ENCODE data around the gene DHRS2.

Gene DHRS2

GRCh38 chr14:23618415-23618988, 17.7 kb upstream of the DHRS2 start:
- TF ChIP-seq SNAI2 (CRISPR knock-in tag; IDR thresholded peaks at IDR 0.05) (no peak), GLIS3 (CRISPR knock-in tag; IDR thresholded peaks at IDR 0.05) (no peak), TCF4 (CRISPR knock-in tag; IDR thresholded peaks at IDR 0.05; ENCODE audit: borderline replicate concordance) (no peak), ZNF565 (CRISPR knock-in tag; conservative IDR thresholded peaks at IDR 0.05; ENCODE audit: low read depth) (no peak), TSHZ2 (CRISPR knock-in tag; IDR thresholded peaks at IDR 0.05) (no peak), ZNF8 (CRISPR knock-in tag; IDR thresholded peaks at IDR 0.05) (no peak), ZFP3 (CRISPR knock-in tag; IDR thresholded peaks at IDR 0.05) (no peak), CSDC2 (CRISPR knock-in tag; IDR thresholded peaks at IDR 0.05) (no peak), OSR1 (CRISPR knock-in tag; IDR thresholded peaks at IDR 0.05) (no peak), CSRNP3 (CRISPR knock-in tag; IDR thresholded peaks at IDR 0.05) (no peak), ESRRG (CRISPR knock-in tag; IDR thresholded peaks at IDR 0.05) (no peak), ZFP30 (CRISPR knock-in tag; IDR thresholded peaks at IDR 0.05) (no peak), PATZ1 (CRISPR knock-in tag; IDR thresholded peaks at IDR 0.05; ENCODE audit: borderline replicate concordance) (no peak), TOX (CRISPR knock-in tag; IDR thresholded peaks at IDR 0.05; ENCODE audit: borderline replicate concordance) (no peak), RARB (CRISPR knock-in tag; IDR thresholded peaks at IDR 0.05) (no peak)
- ATAC-seq, result no peak

- no peak for TF ChIP-seq ZFP3 (CRISPR knock-in tag; IDR thresholded peaks at IDR 0.05)
- no peak for TF ChIP-seq RARB (CRISPR knock-in tag; IDR thresholded peaks at IDR 0.05)
- TF ChIP-seq GLIS3 (CRISPR knock-in tag; IDR thresholded peaks at IDR 0.05), result no peak
- no peak for TF ChIP-seq SNAI2 (CRISPR knock-in tag; IDR thresholded peaks at IDR 0.05)
- no peak for TF ChIP-seq ZNF565 (CRISPR knock-in tag; conservative IDR thresholded peaks at IDR 0.05; ENCODE audit: low read depth)
- TF ChIP-seq OSR1 (CRISPR knock-in tag; IDR thresholded peaks at IDR 0.05), result no peak
- TF ChIP-seq POU6F1 (CRISPR knock-in tag; IDR thresholded peaks at IDR 0.05; ENCODE audit: borderline replicate concordance, low read depth), result no peak
- TF ChIP-seq PPARA (CRISPR knock-in tag; IDR thresholded peaks at IDR 0.05; ENCODE audit: borderline replicate concordance), result no peak
- TF ChIP-seq CREB5 (CRISPR knock-in tag; IDR thresholded peaks at IDR 0.05; ENCODE audit: low read depth), result no peak
- no peak for TF ChIP-seq ESRRG (CRISPR knock-in tag; IDR thresholded peaks at IDR 0.05)
- no peak for TF ChIP-seq CSDC2 (CRISPR knock-in tag; IDR thresholded peaks at IDR 0.05)
- TF ChIP-seq TOX (CRISPR knock-in tag; IDR thresholded peaks at IDR 0.05; ENCODE audit: borderline replicate concordance), result no peak
- TF ChIP-seq PATZ1 (CRISPR knock-in tag; IDR thresholded peaks at IDR 0.05; ENCODE audit: borderline replicate concordance), result no peak
- TF ChIP-seq TSHZ2 (CRISPR knock-in tag; IDR thresholded peaks at IDR 0.05), result no peak
- ATAC-seq, result no peak
Measured at GRCh38 chr14:23620177-23620702, 15.9 kb upstream of the DHRS2 start.

Data from SK-N-SH treated with all-trans-retinoic acid at 6 μM for 48 hours (cell line).